ENCODE measurements around the gene GPR155. TPM values are rescaled to one million over a fixed set of nuclear protein-coding genes. Genes with fewer than 3 reads are reported as not detected.

The GPR155 gene
- total RNA-seq, 1 donor from 2014 or later = 0.37 TPM

- Histone ChIP-seq H2AFZ (replicated peaks) (no peak overlapping the region), H3K4me2 (no peak overlapping the region), H3K36me3 (no peaks in the 10 kb centered on the region), H3K4me3 (no peak overlapping the region), H3K27me3 (no peaks in the 10 kb centered on the region), H3K4me1 (no peaks in the 10 kb centered on the region), H3K27ac (no peak overlapping the region), H3K9me3 (ENCODE audit: low read depth) (peaks cover 28% of the 10 kb centered on the region), H3K9ac (no peak overlapping the region), H3K79me2 (ENCODE audit: low read depth) (no peaks in the 10 kb centered on the region), H3F3A (ENCODE audit: low read depth) (no peaks in the 10 kb centered on the region), H4K20me1 (ENCODE audit: low read depth) (no peaks in the 10 kb centered on the region)
- no peaks in the 10 kb centered on the region for H3K4me1 Mint-ChIP-seq
- peaks cover 3% of the 10 kb centered on the region for H3K36me3 Mint-ChIP-seq
- H3K27me3 Mint-ChIP-seq (ENCODE audit: insufficient read depth, low read depth) = peaks cover 9% of the 10 kb centered on the region
- no peak for TF ChIP-seq EZH2phosphoT487 (IDR thresholded peaks at IDR 0.05)
- TF ChIP-seq CTCF (IDR thresholded peaks at IDR 0.05) = no peak
- TF ChIP-seq EZH2 (IDR thresholded peaks at IDR 0.05) = no peak
- no peak overlapping the region for H3K27ac Mint-ChIP-seq
- H3K4me3 Mint-ChIP-seq = no peak overlapping the region
- peaks cover 60% of the 10 kb centered on the region for H3K9me3 Mint-ChIP-seq
- peak; percentile 62 for DNase-seq (ENCODE audit: low spot score)
Measured at GRCh38 chr2:174510583-174511189, 23.9 kb upstream of the GPR155 start.

- no peak overlapping the region for H3K27ac ChIP-seq
- H3K79me2 ChIP-seq (ENCODE audit: low read depth) = no peaks in the 10 kb centered on the region
- Mint-ChIP-seq H3K27me3 (ENCODE audit: insufficient read depth, low read depth) (peaks cover 3% of the 10 kb centered on the region), H3K27ac (no peak overlapping the region), H3K36me3 (no peaks in the 10 kb centered on the region), H3K9me3 (peaks cover 12% of the 10 kb centered on the region), H3K4me3 (no peak overlapping the region), H3K4me1 (no peaks in the 10 kb centered on the region)
- H2AFZ ChIP-seq (replicated peaks) = no peak overlapping the region
- no peaks in the 10 kb centered on the region for H3K27me3 ChIP-seq
- no peaks in the 10 kb centered on the region for H3K9me3 ChIP-seq (ENCODE audit: low read depth)
- H3K4me2 ChIP-seq = no peak overlapping the region
- no peaks in the 10 kb centered on the region for H3K4me1 ChIP-seq
- no peaks in the 10 kb centered on the region for H3K36me3 ChIP-seq
- H3K4me3 ChIP-seq = no peak overlapping the region
- TF ChIP-seq CTCF (IDR thresholded peaks at IDR 0.05) = no peak
- no peak for TF ChIP-seq EZH2 (IDR thresholded peaks at IDR 0.05)
- TF ChIP-seq EZH2phosphoT487 (IDR thresholded peaks at IDR 0.05) = no peak
- no peak for DNase-seq (ENCODE audit: low spot score)
- H4K20me1 ChIP-seq (ENCODE audit: low read depth) = no peaks in the 10 kb centered on the region
- no peaks in the 10 kb centered on the region for H3F3A ChIP-seq (ENCODE audit: low read depth)
- no peak overlapping the region for H3K9ac ChIP-seq
Measured at GRCh38 chr2:174503161-174503809, 16.5 kb upstream of the GPR155 start.

- H3K36me3 Mint-ChIP-seq = no peaks in the 10 kb centered on the region
- H3K4me3 Mint-ChIP-seq = peak overlapping the region; percentile 11
- H3K27ac Mint-ChIP-seq = no peak overlapping the region
- H3K9me3 Mint-ChIP-seq = peaks cover 2% of the 10 kb centered on the region
- H3K27me3 Mint-ChIP-seq (ENCODE audit: insufficient read depth, low read depth) = no peaks in the 10 kb centered on the region
- DNase-seq (ENCODE audit: low spot score) = no peak
- H3K27ac ChIP-seq = no peak overlapping the region
- peaks cover 9% of the 10 kb centered on the region for H3K4me1 ChIP-seq
- TF ChIP-seq EZH2 (IDR thresholded peaks at IDR 0.05) (no peak), EZH2phosphoT487 (IDR thresholded peaks at IDR 0.05) (no peak), CTCF (IDR thresholded peaks at IDR 0.05) (no peak)
- no peak overlapping the region for H2AFZ ChIP-seq (replicated peaks)
- no peaks in the 10 kb centered on the region for H3K36me3 ChIP-seq
- H3K4me1 Mint-ChIP-seq = peaks cover 9% of the 10 kb centered on the region
- no peaks in the 10 kb centered on the region for H4K20me1 ChIP-seq (ENCODE audit: low read depth)
- H3K27me3 ChIP-seq = no peaks in the 10 kb centered on the region
- H3F3A ChIP-seq (ENCODE audit: low read depth) = no peaks in the 10 kb centered on the region
- H3K9me3 ChIP-seq (ENCODE audit: low read depth) = no peaks in the 10 kb centered on the region
- H3K9ac ChIP-seq = no peak overlapping the region
- no peak overlapping the region for H3K4me2 ChIP-seq
- H3K4me3 ChIP-seq = no peak overlapping the region
- H3K79me2 ChIP-seq (ENCODE audit: low read depth) = no peaks in the 10 kb centered on the region
Measured at GRCh38 chr2:174499371-174499770, 12.5 kb upstream of the GPR155 start.

Measured in neural progenitor cell (in vitro differentiated cells).